Measurements from ENCODE around the gene RNF151.

The RNF151 gene

DNA sequence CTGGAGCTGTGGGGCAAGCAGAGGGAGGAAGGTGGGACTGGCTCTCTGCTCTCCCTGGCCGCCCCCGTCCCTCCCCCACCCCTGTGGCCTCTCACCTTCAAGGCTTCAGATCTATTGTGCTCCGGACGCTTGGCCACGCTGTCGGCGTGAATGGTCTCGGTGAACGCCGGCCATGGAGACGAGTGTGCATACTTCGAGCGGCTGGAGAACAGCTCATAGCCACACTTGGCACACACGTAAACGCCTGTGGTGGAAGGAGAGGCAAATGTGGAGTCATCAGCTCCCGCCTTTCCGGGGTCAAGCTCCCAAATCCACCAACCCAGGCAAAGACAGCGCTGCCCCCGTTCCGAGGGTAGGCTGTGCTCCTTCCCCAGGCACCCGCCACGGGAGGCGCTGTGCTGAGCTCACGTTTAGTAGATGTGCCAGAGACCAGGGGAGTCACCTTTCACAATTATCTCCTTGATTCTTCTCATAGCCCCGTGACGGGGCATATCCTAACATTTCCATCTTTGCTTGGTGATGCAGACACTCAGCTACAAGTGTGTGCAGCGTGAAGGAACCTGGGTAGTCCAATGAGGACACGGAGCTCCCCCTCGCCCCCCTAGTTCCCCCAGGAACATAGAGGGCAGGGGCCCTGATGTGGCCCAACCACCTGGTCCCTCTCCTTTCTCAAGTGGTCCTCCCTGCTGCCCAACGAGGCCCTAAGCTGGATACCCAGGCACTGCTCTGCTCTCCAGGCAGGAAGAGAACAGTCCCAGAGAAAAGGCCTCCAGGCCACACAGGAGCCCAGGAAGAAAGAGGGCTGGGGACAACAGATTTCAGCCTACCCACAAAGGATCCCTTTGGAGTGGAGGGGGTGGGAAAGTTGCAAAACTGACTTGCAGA lies 25.3 kb upstream of the RNF151 start:
- TF ChIP-seq ZNF70 (CRISPR knock-in tag; IDR thresholded peaks at IDR 0.05) (no peak), RARB (CRISPR knock-in tag; IDR thresholded peaks at IDR 0.05) (no peak), ZNF565 (CRISPR knock-in tag; conservative IDR thresholded peaks at IDR 0.05; ENCODE audit: low read depth) (no peak), ARNTL (CRISPR knock-in tag; IDR thresholded peaks at IDR 0.05; ENCODE audit: borderline replicate concordance, low read depth) (no peak), TOX (CRISPR knock-in tag; IDR thresholded peaks at IDR 0.05; ENCODE audit: borderline replicate concordance) (no peak), ZC3H10 (CRISPR knock-in tag; IDR thresholded peaks at IDR 0.05) (no peak), ZFP3 (CRISPR knock-in tag; IDR thresholded peaks at IDR 0.05) (no peak), ESRRG (CRISPR knock-in tag; IDR thresholded peaks at IDR 0.05) (no peak), GLIS3 (CRISPR knock-in tag; IDR thresholded peaks at IDR 0.05) (no peak), ISL1 (CRISPR knock-in tag; IDR thresholded peaks at IDR 0.05) (no peak), TCF4 (CRISPR knock-in tag; IDR thresholded peaks at IDR 0.05; ENCODE audit: borderline replicate concordance) (no peak)
- TF ChIP-seq, protein P1, sequence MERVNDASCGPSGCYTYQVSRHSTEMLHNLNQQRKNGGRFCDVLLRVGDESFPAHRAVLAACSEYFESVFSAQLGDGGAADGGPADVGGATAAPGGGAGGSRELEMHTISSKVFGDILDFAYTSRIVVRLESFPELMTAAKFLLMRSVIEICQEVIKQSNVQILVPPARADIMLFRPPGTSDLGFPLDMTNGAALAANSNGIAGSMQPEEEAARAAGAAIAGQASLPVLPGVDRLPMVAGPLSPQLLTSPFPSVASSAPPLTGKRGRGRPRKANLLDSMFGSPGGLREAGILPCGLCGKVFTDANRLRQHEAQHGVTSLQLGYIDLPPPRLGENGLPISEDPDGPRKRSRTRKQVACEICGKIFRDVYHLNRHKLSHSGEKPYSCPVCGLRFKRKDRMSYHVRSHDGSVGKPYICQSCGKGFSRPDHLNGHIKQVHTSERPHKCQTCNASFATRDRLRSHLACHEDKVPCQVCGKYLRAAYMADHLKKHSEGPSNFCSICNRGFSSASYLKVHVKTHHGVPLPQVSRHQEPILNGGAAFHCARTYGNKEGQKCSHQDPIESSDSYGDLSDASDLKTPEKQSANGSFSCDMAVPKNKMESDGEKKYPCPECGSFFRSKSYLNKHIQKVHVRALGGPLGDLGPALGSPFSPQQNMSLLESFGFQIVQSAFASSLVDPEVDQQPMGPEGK (CRISPR knock-in tag; IDR thresholded peaks at IDR 0.05; ENCODE audit: borderline replicate concordance), result no peak
- TF ChIP-seq, protein P2, sequence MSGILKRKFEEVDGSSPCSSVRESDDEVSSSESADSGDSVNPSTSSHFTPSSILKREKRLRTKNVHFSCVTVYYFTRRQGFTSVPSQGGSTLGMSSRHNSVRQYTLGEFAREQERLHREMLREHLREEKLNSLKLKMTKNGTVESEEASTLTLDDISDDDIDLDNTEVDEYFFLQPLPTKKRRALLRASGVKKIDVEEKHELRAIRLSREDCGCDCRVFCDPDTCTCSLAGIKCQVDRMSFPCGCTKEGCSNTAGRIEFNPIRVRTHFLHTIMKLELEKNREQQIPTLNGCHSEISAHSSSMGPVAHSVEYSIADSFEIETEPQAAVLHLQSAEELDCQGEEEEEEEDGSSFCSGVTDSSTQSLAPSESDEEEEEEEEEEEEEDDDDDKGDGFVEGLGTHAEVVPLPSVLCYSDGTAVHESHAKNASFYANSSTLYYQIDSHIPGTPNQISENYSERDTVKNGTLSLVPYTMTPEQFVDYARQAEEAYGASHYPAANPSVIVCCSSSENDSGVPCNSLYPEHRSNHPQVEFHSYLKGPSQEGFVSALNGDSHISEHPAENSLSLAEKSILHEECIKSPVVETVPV (CRISPR knock-in tag; IDR thresholded peaks at IDR 0.05), result no peak
- ATAC-seq, result no peak

DNA sequence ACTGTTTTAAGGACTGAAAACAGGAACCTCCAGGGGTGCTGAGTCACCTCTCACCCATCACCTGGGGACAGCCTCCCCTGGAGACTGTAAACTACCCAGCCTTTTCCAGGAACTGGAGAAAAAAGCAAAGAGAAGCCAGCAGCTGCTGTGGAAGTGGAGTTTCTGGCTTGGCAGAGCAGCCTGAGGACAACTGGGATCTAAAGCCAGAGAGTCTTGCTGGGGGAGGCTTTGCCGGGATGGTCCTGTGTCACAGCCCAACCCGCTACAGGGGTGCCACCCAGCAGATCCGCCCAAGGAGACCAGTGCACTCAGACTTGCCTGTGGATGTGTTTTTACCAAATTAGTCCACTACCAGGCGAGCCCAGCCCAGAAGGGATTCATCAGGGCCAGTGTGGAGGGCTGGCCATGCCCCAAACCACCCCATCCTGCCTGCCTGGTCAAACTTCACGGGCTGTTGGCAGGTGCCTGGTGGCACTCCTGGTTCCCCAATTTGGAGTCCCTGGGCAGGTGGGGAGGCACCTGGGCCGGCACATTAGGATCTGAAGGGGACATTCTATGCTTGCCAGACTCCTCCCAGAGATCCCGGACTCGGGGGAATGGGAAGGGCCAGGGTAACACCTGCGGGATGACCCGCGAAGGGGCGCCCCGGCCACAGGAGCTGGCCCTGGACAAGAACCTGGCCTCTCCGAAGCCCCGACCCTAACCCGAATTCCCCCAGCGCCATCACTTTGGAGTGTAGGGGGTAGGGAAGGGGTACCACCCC lies 24.4 kb upstream of the RNF151 start:
- ATAC-seq, result peak; percentile 13
- TF ChIP-seq ESRRG (CRISPR knock-in tag; IDR thresholded peaks at IDR 0.05), result no peak
- no peak for TF ChIP-seq TCF4 (CRISPR knock-in tag; IDR thresholded peaks at IDR 0.05; ENCODE audit: borderline replicate concordance)
- TF ChIP-seq, protein P3, sequence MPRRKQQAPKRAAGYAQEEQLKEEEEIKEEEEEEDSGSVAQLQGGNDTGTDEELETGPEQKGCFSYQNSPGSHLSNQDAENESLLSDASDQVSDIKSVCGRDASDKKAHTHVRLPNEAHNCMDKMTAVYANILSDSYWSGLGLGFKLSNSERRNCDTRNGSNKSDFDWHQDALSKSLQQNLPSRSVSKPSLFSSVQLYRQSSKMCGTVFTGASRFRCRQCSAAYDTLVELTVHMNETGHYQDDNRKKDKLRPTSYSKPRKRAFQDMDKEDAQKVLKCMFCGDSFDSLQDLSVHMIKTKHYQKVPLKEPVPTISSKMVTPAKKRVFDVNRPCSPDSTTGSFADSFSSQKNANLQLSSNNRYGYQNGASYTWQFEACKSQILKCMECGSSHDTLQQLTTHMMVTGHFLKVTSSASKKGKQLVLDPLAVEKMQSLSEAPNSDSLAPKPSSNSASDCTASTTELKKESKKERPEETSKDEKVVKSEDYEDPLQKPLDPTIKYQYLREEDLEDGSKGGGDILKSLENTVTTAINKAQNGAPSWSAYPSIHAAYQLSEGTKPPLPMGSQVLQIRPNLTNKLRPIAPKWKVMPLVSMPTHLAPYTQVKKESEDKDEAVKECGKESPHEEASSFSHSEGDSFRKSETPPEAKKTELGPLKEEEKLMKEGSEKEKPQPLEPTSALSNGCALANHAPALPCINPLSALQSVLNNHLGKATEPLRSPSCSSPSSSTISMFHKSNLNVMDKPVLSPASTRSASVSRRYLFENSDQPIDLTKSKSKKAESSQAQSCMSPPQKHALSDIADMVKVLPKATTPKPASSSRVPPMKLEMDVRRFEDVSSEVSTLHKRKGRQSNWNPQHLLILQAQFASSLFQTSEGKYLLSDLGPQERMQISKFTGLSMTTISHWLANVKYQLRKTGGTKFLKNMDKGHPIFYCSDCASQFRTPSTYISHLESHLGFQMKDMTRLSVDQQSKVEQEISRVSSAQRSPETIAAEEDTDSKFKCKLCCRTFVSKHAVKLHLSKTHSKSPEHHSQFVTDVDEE (CRISPR knock-in tag; IDR thresholded peaks at IDR 0.05), result no peak
- no peak for TF ChIP-seq ZNF8 (CRISPR knock-in tag; IDR thresholded peaks at IDR 0.05)
- no peak for TF ChIP-seq ISL1 (CRISPR knock-in tag; IDR thresholded peaks at IDR 0.05)
- no peak for TF ChIP-seq ARNTL (CRISPR knock-in tag; IDR thresholded peaks at IDR 0.05; ENCODE audit: borderline replicate concordance, low read depth)
- TF ChIP-seq ZNF70 (CRISPR knock-in tag; IDR thresholded peaks at IDR 0.05), result no peak
- no peak for TF ChIP-seq SNAI2 (CRISPR knock-in tag; IDR thresholded peaks at IDR 0.05)
- no peak for TF ChIP-seq ZFP30 (CRISPR knock-in tag; IDR thresholded peaks at IDR 0.05)
- TF ChIP-seq, protein P4, sequence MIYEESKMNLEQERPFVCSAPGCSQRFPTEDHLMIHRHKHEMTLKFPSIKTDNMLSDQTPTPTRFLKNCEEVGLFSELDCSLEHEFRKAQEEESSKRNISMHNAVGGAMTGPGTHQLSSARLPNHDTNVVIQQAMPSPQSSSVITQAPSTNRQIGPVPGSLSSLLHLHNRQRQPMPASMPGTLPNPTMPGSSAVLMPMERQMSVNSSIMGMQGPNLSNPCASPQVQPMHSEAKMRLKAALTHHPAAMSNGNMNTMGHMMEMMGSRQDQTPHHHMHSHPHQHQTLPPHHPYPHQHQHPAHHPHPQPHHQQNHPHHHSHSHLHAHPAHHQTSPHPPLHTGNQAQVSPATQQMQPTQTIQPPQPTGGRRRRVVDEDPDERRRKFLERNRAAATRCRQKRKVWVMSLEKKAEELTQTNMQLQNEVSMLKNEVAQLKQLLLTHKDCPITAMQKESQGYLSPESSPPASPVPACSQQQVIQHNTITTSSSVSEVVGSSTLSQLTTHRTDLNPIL (CRISPR knock-in tag; IDR thresholded peaks at IDR 0.05; ENCODE audit: low read depth), result no peak
- no peak for TF ChIP-seq ZNF565 (CRISPR knock-in tag; conservative IDR thresholded peaks at IDR 0.05; ENCODE audit: low read depth)
- TF ChIP-seq, protein P5, sequence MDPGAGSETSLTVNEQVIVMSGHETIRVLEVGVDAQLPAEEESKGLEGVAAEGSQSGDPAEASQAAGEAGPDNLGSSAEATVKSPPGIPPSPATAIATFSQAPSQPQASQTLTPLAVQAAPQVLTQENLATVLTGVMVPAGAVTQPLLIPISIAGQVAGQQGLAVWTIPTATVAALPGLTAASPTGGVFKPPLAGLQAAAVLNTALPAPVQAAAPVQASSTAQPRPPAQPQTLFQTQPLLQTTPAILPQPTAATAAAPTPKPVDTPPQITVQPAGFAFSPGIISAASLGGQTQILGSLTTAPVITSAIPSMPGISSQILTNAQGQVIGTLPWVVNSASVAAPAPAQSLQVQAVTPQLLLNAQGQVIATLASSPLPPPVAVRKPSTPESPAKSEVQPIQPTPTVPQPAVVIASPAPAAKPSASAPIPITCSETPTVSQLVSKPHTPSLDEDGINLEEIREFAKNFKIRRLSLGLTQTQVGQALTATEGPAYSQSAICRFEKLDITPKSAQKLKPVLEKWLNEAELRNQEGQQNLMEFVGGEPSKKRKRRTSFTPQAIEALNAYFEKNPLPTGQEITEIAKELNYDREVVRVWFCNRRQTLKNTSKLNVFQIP (CRISPR knock-in tag; IDR thresholded peaks at IDR 0.05; ENCODE audit: borderline replicate concordance, low read depth), result no peak
- no peak for TF ChIP-seq CSDC2 (CRISPR knock-in tag; IDR thresholded peaks at IDR 0.05)
- TF ChIP-seq ZFP3 (CRISPR knock-in tag; IDR thresholded peaks at IDR 0.05), result no peak
- TF ChIP-seq ZC3H10 (CRISPR knock-in tag; IDR thresholded peaks at IDR 0.05), result no peak
- TF ChIP-seq, protein P1 (CRISPR knock-in tag; IDR thresholded peaks at IDR 0.05; ENCODE audit: borderline replicate concordance), result no peak
- no peak for TF ChIP-seq BACH2 (CRISPR knock-in tag; IDR thresholded peaks at IDR 0.05; ENCODE audit: borderline replicate concordance)
- TF ChIP-seq TOX (CRISPR knock-in tag; IDR thresholded peaks at IDR 0.05; ENCODE audit: borderline replicate concordance), result no peak
- no peak for TF ChIP-seq GLIS3 (CRISPR knock-in tag; IDR thresholded peaks at IDR 0.05)

Data from SK-N-SH treated with all-trans-retinoic acid at 6 μM for 48 hours (cell line).